ENCODE measurements around the gene ANXA11. TPM values are rescaled to one million over a fixed set of nuclear protein-coding genes. Genes with fewer than 3 reads are reported as not detected.

Gene ANXA11
- total and polyA plus RNA-seq, 2 of the 4 experiments (the other 2 are of a cell fraction) = 39.4 to 109 TPM

- peak overlapping the region; percentile 18; the same call in 1 of the 2 replicates for H3K27ac ChIP-seq (ENCODE audit: insufficient read depth, low read length)
These were observed 27.3 kb downstream of the ANXA11 start for GRCh38 chr10:80177781-80178636.

More at GRCh38 chr10:80177781-80178636, 27.3 kb downstream of the ANXA11 start:
- no TSS peak for BruUV-seq (replicated peaks)
- no peak overlapping the region for H3K18ac ChIP-seq (ENCODE audit: low read depth, low read length)
- intact Hi-C loops (cut with micrococcal nuclease) = no loop called here
- H2AFZ ChIP-seq (replicated peaks; ENCODE audit: low read length, poor library complexity) = peak overlapping the region; percentile 35
- H3K4me1 ChIP-seq (ENCODE audit: control insufficient read depth, insufficient read depth, low read length) = peaks cover 14% of the 10 kb centered on the region
- 89% methylated on average over 7 of the region's 12 CpGs; no CpG with 5 or more reads in 1 of the 2 experiments for WGBS, 2 experiments (ENCODE audit: extremely low coverage in 2 of 2, insufficient read length in 1 of 2)
- ATAC-seq (ENCODE audit: low read depth) (peak; percentile 91), DNase-seq (peak; percentile 54)
- H3K9me1 ChIP-seq (ENCODE audit: insufficient read depth, low read length) = peaks cover 36% of the 10 kb centered on the region
- peak overlapping the region in 1 of 2 experiments; percentile 12; a peak in 1 of 4 replicates for H4K8ac ChIP-seq (ENCODE audit: low read depth in 2 of 2, low read length in 2 of 2)
- no peak overlapping the region; the same call in 1 of the 2 replicates for H4K91ac ChIP-seq (ENCODE audit: insufficient read depth, low read depth, low read length)
- ChIA-PET CTCF (no interaction called here), POLR2A (ENCODE audit: unreplicated experiment) (no interaction called here)
- TF ChIP-seq CTCF (conservative IDR thresholded peaks at IDR 0.05; ENCODE audit: low read depth, low read length) = no peak
- TF ChIP-seq ELK1 (IDR thresholded peaks at IDR 0.05; ENCODE audit: borderline replicate concordance, low read depth, low read length) = no peak
- TF ChIP-seq BHLHE40 (IDR thresholded peaks at IDR 0.05; ENCODE audit: low read depth, low read length) = no peak
- peak; percentile 37; the same call in 1 of the 2 replicates for TF ChIP-seq CEBPB (IDR thresholded peaks at IDR 0.05; ENCODE audit: low read depth, low read length)
- TF ChIP-seq RAD21 (IDR thresholded peaks at IDR 0.05; ENCODE audit: low read length) = no peak
- TF ChIP-seq CHD1 (IDR thresholded peaks at IDR 0.05; ENCODE audit: low read depth, low read length) = no peak
- TF ChIP-seq USF2 (IDR thresholded peaks at IDR 0.05; ENCODE audit: low read depth, low read length) = no peak
- peaks cover 12% of the 10 kb centered on the region for H3K36me3 ChIP-seq (ENCODE audit: control insufficient read depth, insufficient read depth, low read length)
- 0 out of 2 replicates have a peak overlapping the region, but pooled peaks have one; percentile 72 for H3K14ac ChIP-seq (replicated peaks; ENCODE audit: low read depth, low read length)
- H4K5ac ChIP-seq (ENCODE audit: low read depth, low read length) = no peak overlapping the region; the same call in 1 of the 2 replicates
- no peaks in the 10 kb centered on the region for H3K9me3 ChIP-seq (ENCODE audit: control insufficient read depth, insufficient read depth, low read length)
- no peak overlapping the region for H2BK5ac ChIP-seq (ENCODE audit: low read depth, low read length, poor library complexity, severe bottlenecking)
- H3K4ac ChIP-seq (ENCODE audit: low read depth, low read length) = peak overlapping the region; percentile 52; the same call in 1 of the 2 replicates
- no peak overlapping the region for H2BK120ac ChIP-seq (ENCODE audit: low read depth, low read length)
- no peak overlapping the region for H2BK15ac ChIP-seq (ENCODE audit: low read depth, low read length)
- H3K4me3 ChIP-seq (ENCODE audit: insufficient read depth, low read depth, low read length) = no peak overlapping the region
- H3K9ac ChIP-seq (ENCODE audit: low read depth, low read length) = no peak overlapping the region
- H3K4me2 ChIP-seq (ENCODE audit: low read depth, low read length) = no peak overlapping the region; the same call in 1 of the 2 replicates
- H2BK20ac ChIP-seq (ENCODE audit: low read depth, low read length) = no peak overlapping the region
- peak overlapping the region; percentile 86 for H2AK9ac ChIP-seq (replicated peaks; ENCODE audit: low read depth, low read length, poor library complexity)
- no peak overlapping the region; the same call in 1 of the 2 replicates for H3K56ac ChIP-seq (ENCODE audit: extremely low read depth, insufficient read depth, low read length)
- H3K79me1 ChIP-seq (ENCODE audit: low read depth in 1 of 2, low read length in 2 of 2) = peaks cover 53 to 92% of the 10 kb centered on the region in 2 experiments
- H3K23ac ChIP-seq (ENCODE audit: low read depth, low read length) = 0 out of 2 replicates have a peak overlapping the region, but pooled peaks have one; percentile 15
- H4K20me1 ChIP-seq (ENCODE audit: insufficient read depth, low read length) = peaks cover 74% of the 10 kb centered on the region
- peak overlapping the region; percentile 68; the same call in 1 of the 2 replicates for H2AK5ac ChIP-seq (ENCODE audit: low read depth, low read length)
- in situ Hi-C loops (cut with MboI; ENCODE audit: low sequenced_read_pairs) = no loop called here
- no peaks in the 10 kb centered on the region for H3K27me3 ChIP-seq (ENCODE audit: control insufficient read depth, insufficient read depth, low read length)
- dilution Hi-C loops (cut with HindIII; ENCODE audit: low sequenced_read_pairs, unreplicated experiment) = no loop called here
